MCF 10A (cell line): Measurements from ENCODE around the gene DZIP3. TPM values are rescaled to one million over a fixed set of nuclear protein-coding genes. Genes with fewer than 3 reads are reported as not detected.

Experiments used
- BruUV-seq: library from RNA; stranded (reverse); fragments of 400-500 nt; replicated peaks from 2 replicates; lab custom pipeline; 2021; lab: Mats Ljungman, UMichigan
- CTCF ChIA-PET: fragments of 300-600 bp; sonication (Branson Sonifier 250); formaldehyde crosslinking; extraction: SDS; loops from one replicate; lab custom pipeline; 2021; ENCODE audit warnings: antibody characterized with exemption, inconsistent platforms; lab: Yijun Ruan, JAX
- POLR2A ChIA-PET: fragments of 300-600, 350-650 bp; sonication (Branson Sonifier 250); formaldehyde crosslinking; extraction: SDS; loops from one replicate; lab custom pipeline; 2020; ENCODE audit warnings: antibody characterized with exemption, inconsistent platforms; lab: Yijun Ruan, JAX
- DNase-seq: peaks from one replicate; pipeline ENCODE4 v3.0.0-alpha.2; 2018; ENCODE audit not compliant: unreplicated experiment
- H3K27ac Mint-ChIP-seq: one replicate; pipeline ENCODE4 v1.8.0; 2022; ENCODE audit warnings: mild to moderate bottlenecking, low read depth, mixed read lengths; ENCODE audit not compliant: unreplicated experiment
- H3K27me3 Mint-ChIP-seq: one replicate; pipeline ENCODE4 v1.8.0; 2022; ENCODE audit warnings: mixed read lengths; ENCODE audit not compliant: insufficient read depth, unreplicated experiment
- H3K36me3 Mint-ChIP-seq: one replicate; pipeline ENCODE4 v1.8.0; 2022; ENCODE audit warnings: mild to moderate bottlenecking, moderate library complexity, mixed read lengths; ENCODE audit not compliant: insufficient read depth, unreplicated experiment
- H3K4me1 Mint-ChIP-seq: one replicate; pipeline ENCODE4 v1.8.0; 2022; ENCODE audit warnings: mixed read lengths; ENCODE audit not compliant: insufficient read depth, unreplicated experiment
- H3K4me3 Mint-ChIP-seq: one replicate; pipeline ENCODE4 v1.8.0; 2022; ENCODE audit warnings: mild to moderate bottlenecking, moderate library complexity, mixed read lengths; ENCODE audit not compliant: unreplicated experiment
- H3K9me3 Mint-ChIP-seq: one replicate; pipeline ENCODE4 v1.8.0; 2022; ENCODE audit warnings: mixed read lengths; ENCODE audit not compliant: unreplicated experiment
- CTCF ChIP-seq: fragments of 200-600 bp; IDR thresholded peaks from one replicate; pipeline ENCODE4 v1.8.0; 2022; ENCODE audit warnings: antibody characterized with exemption, mild to moderate bottlenecking; ENCODE audit not compliant: unreplicated experiment
- intact Hi-C: fragments of 100-400 bp; cut with micrococcal nuclease; formaldehyde crosslinking; loops from 2 replicates; pipeline ENCODE4 v1.14.1; 2022
- total RNA-seq: library from RNA; stranded (reverse); gene quantifications from 2 replicates; pipeline ENCODE4 v1.2.3, GENCODE V29; 2022

DZIP3 gene
- total RNA-seq, 1 experiment from 2014 or later = 10.1 TPM

- intact Hi-C loops = no loop called here
- ChIA-PET CTCF (interaction anchor here (0.7 kb wide), 1 partner anchor 1610 kb away, joined by 4 read pairs; no protein-coding TSS in a partner anchor), POLR2A (no interaction called here)
- H3K27ac Mint-ChIP-seq = no peak overlapping the region
- H3K36me3 Mint-ChIP-seq = no peaks in the 10 kb centered on the region
- BruUV-seq = no TSS peak
- no peak for TF ChIP-seq CTCF
- H3K9me3 Mint-ChIP-seq = no peaks in the 10 kb centered on the region
- no peak for DNase-seq
- H3K27me3 Mint-ChIP-seq = no peaks in the 10 kb centered on the region
- H3K4me3 Mint-ChIP-seq = no peak overlapping the region
- H3K4me1 Mint-ChIP-seq = no peaks in the 10 kb centered on the region
Observed at GRCh38 chr3:108728105-108728504, 138.6 kb downstream of the DZIP3 start.

DNA sequence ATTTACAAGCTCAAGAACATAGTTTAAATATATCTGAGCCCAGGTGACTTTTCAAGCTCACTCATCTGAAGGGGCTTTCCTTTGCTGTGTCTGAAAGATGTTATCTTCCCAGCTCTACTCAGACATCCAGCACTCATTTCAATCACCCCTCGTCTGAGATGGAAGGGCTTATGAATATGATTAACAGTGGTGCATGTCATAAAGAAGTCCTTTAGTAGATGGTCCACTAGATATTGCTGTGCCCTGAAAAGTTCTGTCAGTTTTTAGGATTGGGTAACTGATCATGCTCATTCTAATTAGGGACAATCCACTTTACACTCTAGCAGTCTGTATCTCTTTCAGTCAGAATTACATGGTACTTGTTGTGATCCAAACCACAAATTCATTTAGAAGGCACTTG is 139.4 kb downstream of the DZIP3 start:
- DNase-seq = no peak
- Mint-ChIP-seq H3K4me3 (no peak overlapping the region), H3K4me1 (no peaks in the 10 kb centered on the region), H3K27me3 (no peaks in the 10 kb centered on the region), H3K36me3 (no peaks in the 10 kb centered on the region), H3K9me3 (no peaks in the 10 kb centered on the region), H3K27ac (no peak overlapping the region)
- intact Hi-C loops = no loop called here
- CTCF ChIA-PET = interaction anchor here (0.6 to 0.7 kb wide), 2 partner anchors 11 to 686 kb away, joined by 3 to 4 read pairs; no protein-coding TSS in a partner anchor
- no TSS peak for BruUV-seq
- POLR2A ChIA-PET = interaction anchor here (0.7 kb wide), 1 partner anchor 14 kb away, joined by 3 read pairs; no protein-coding TSS in a partner anchor
- TF ChIP-seq CTCF = no peak

- Mint-ChIP-seq H3K27ac (no peak overlapping the region), H3K9me3 (no peaks in the 10 kb centered on the region), H3K36me3 (no peaks in the 10 kb centered on the region), H3K4me3 (no peak overlapping the region), H3K4me1 (no peaks in the 10 kb centered on the region), H3K27me3 (no peaks in the 10 kb centered on the region)
- no peak for TF ChIP-seq CTCF
- intact Hi-C loops = no loop called here
- peak; percentile 4 for DNase-seq
- CTCF ChIA-PET = interaction anchor here (0.7 kb wide), 1 partner anchor 364 kb away, joined by 5 read pairs; no protein-coding TSS in a partner anchor
- BruUV-seq = no TSS peak
- POLR2A ChIA-PET = no interaction called here
Observed at GRCh38 chr3:108736821-108737220, 147.3 kb downstream of the DZIP3 start.

- TF ChIP-seq CTCF = no peak
- Mint-ChIP-seq H3K9me3 (peaks cover 8% of the 10 kb centered on the region), H3K27me3 (no peaks in the 10 kb centered on the region), H3K4me1 (no peaks in the 10 kb centered on the region), H3K4me3 (no peak overlapping the region), H3K36me3 (no peaks in the 10 kb centered on the region), H3K27ac (no peak overlapping the region)
- intact Hi-C loops = no loop called here
- CTCF ChIA-PET = no interaction called here
- no peak for DNase-seq
- POLR2A ChIA-PET = no interaction called here
- no TSS peak for BruUV-seq
Observed at GRCh38 chr3:108742929-108743328, 153.4 kb downstream of the DZIP3 start.

Other genes with a start within 250 kb of the DZIP3 start
- gene MYH15, start 79.1 kb upstream of the DZIP3 start, total RNA-seq = 0.19 and 0.25 TPM in 2 replicates
- gene CIP2A, start 284 bp upstream of the DZIP3 start, total RNA-seq = 15.5 and 23.9 TPM in 2 replicates
- not detected in 2 replicates for gene RETNLB, start 167.7 kb downstream of the DZIP3 start, total RNA-seq
- gene TRAT1, start 233.1 kb downstream of the DZIP3 start, total RNA-seq = not detected in 2 replicates